D721Med (cell line): ENCODE results near the gene AGAP5.
"Not testable (repeated sequence)": the region's sequence is repeated elsewhere in the genome, so short reads cannot be mapped to it uniquely, and the experiment has no call there.

Experiments
- DNase-seq: peaks from one replicate; pipeline ENCODE4 v3.0.0; 2011; ENCODE audit warnings: low spot score; ENCODE audit not compliant: insufficient read length
- FAIRE-seq: peaks from 2 replicates; lab custom pipeline; 2011; peaks lifted over from hg19 to GRCh38; lab: Jason Lieb, UNC
- TF ChIP-seq, protein P1 (sequence below): IDR thresholded peaks from 2 replicates; pipeline ENCODE4 v1.5.1; 2012; ENCODE audit warnings: mild to moderate bottlenecking, control low read depth; ENCODE audit not compliant: insufficient read depth; ENCODE audit errors: missing control alignments

AGAP5 gene

DNA sequence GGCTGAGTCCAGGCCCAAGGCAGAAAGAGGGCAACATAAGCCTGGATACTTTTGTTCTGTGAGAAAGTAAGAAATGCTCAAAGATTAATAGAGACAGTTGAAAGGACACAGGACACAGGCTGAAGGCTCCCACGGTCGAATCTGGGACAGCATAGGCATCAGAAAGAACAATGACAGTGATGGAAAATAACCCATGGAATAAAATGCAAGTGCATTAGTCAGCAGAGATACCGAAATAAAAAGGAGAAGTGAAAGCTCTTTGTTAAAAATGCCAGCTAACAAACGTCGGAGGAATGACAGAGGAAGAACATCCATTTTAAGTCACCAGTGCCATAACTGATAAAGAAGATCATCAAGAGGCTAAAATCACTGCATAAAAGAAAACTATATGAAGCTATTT lies 19.6 kb upstream of the AGAP5 start:
- FAIRE-seq, result no peak
- DNase-seq, result no peak
- TF ChIP-seq, protein P1, sequence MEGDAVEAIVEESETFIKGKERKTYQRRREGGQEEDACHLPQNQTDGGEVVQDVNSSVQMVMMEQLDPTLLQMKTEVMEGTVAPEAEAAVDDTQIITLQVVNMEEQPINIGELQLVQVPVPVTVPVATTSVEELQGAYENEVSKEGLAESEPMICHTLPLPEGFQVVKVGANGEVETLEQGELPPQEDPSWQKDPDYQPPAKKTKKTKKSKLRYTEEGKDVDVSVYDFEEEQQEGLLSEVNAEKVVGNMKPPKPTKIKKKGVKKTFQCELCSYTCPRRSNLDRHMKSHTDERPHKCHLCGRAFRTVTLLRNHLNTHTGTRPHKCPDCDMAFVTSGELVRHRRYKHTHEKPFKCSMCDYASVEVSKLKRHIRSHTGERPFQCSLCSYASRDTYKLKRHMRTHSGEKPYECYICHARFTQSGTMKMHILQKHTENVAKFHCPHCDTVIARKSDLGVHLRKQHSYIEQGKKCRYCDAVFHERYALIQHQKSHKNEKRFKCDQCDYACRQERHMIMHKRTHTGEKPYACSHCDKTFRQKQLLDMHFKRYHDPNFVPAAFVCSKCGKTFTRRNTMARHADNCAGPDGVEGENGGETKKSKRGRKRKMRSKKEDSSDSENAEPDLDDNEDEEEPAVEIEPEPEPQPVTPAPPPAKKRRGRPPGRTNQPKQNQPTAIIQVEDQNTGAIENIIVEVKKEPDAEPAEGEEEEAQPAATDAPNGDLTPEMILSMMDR, result no peak

DNA sequence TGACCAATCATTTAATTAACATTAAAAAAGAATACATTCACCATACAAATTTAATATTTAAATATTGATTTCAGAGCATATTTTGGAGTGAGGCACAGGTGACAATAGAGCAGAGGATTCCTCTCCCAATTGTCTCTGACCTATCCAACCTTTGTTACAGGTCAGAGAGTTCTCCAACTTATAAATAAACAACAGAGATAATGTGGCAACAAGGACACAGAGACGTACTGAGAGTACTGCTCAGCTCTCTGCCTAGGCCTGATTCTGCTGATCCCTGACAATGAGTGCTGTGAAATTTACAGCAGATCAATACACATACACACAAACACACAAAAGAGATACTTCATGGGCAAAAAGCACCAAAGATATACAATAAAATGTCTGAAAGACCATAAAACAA lies 18.3 kb upstream of the AGAP5 start:
- FAIRE-seq, result no peak
- no peak for DNase-seq
- TF ChIP-seq, protein P1, result no peak

DNA sequence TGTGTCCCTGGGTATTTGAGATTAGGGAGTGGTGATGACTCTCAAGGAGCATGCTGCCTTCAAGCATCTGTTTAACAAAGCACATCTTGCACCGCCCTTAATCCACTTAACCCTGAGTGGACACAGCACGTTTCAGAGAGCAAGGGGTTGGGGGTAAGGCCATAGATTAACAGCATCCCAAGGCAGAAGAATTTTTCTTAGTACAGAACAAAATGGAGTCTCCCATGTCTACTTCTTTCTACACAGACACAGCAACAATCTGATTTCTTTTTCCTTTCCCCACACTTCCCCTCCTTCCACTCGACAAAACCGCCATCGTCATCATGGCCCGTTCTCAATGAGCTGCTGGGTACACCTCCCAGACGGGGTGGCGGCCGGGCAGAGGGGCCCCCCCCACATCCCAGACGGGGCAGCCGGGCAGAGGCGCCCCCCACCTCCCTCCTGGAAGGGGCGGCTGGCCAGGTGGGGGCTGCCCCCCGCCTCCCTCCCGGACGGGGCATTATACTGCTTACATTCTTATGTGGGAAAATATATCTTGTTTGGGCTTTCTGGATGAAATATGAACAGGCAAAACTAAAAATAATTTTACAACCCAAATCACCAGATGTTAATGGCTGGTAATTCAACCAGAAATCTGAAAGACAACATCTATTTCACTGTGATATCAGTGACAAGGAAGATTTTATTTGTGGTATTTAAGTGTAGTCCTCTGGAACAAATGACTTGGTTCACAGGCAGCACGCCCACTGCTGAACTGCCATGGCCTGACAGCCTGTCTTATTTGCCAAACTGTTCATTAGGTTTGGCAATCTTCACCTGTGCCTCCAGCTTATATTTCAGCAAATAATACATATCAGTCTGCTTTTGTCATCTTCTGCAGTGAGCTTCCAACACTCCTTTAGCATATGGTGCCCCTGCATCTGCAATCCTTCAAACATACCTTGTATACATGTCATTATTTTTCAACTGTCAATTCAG lies 17.6 kb upstream of the AGAP5 start:
- not testable (repeated sequence) for FAIRE-seq, DNase-seq

DNA sequence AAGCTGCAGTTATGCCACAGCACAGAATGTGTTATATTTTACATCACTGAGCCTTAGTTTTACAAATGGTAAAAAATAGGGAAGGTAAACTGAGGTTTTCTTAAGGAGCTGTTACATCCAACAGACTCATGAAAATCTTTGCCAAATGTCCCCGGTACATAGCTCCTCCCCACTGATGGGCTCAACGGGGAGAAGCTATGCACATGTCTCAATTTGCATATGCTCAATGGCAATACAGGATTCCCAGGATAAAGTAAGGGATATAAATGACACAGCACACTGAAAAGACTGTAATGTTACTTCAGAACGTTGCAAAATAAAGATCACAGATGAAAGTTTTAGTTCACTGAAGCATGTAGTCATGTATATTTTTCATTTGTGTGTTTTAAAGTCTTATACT lies 16.6 kb upstream of the AGAP5 start:
- not testable (repeated sequence) for DNase-seq, FAIRE-seq

DNA sequence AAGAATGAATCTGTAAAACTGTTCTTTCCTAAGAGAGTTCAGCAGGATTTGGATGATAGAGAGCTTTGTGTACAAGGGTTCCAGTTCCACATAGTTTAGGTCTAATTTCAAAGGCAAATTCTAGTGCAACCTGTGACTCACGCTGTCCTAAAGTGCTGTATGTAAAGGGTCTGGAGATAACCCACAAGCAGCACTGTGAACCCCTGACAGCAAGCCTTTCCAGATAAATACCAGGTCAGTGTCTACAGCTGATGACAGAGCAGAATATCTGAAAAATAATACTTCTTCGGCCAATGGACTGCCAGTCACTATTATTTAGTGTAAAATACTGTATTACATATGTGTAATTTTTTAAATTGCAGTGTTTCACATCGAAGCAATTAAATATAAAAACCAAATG lies 16.0 kb upstream of the AGAP5 start:
- not testable (repeated sequence) for FAIRE-seq

DNA sequence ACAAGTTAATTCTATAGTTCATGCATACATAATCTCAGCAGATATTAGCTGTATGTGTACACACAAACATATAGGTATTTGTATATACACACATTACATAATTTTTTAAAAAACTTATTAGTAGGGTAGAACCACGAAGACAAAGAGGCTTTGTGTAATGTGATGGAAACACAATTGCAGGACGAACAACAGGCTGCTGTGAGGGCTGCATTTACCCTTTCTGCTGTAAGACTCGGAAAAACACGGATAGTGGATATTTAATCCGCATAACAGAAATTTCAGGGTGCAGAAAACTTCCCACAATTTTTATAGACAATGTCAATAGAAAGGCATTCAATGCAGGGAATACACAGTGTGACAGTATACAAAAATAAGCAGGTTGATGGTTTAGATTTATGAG lies 13.8 kb upstream of the AGAP5 start:
- DNase-seq, FAIRE-seq: not testable (repeated sequence)

More for the DNA sequence above, 16.0 kb upstream of the AGAP5 start:
- DNase-seq, result not testable (repeated sequence)

DNA sequence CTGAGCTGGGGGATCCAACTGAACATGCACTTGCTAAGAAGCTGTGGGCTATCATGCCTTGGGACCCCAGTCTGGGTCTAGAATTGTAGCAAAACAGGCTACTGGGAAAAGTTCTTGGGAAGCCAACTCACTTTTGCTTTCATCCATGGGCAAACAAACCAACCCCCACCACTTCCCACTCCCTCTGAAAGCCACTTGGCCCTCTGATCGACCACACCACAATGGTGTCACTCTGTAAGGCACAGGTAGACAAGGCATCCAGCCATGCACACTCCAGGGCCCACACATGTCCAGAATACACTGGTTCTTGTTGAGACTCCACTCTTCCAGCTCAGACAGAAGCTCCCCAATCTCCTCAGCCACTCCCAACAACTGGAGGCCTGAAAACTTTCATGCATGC lies 10.2 kb upstream of the AGAP5 start:
- not testable (repeated sequence) for FAIRE-seq, DNase-seq

DNA sequence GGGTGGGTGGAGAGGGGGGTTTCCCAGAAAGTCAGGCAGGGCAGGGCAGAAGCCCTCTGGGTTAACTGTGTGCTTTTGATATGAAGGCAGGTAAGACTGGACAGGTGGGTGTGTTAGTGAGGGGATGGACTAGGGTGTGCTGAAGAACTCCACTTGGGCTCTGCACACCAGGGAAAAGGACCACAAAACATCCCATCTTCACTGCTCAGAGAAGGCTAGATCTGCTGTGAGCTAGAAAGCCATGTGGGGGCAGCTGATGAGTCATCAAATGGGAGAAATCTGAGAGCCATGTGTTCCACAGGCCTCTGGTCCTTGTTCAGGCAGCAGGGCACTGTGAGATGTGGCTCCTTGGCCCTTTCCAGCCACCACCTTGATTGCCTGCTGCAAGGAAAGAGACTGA lies 9.7 kb upstream of the AGAP5 start:
- not testable (repeated sequence) for FAIRE-seq, DNase-seq

DNA sequence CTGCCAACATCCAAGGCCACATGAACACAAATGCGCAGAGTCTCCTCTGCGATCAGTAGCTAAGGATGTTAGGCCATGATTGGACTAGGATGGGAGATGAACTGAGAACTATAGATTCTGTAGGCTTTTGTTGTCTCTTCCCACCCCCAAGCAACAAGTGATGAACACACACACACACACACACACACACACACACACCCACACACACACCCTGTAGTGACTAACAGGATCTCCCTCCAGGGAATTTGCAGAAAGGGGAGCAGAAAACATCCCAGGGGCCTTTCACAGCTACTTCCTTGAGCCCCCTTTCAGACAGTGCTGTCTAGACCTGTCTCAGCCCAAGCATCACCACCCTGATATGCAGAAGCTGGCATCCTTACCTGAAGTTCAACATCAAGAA lies 8.6 kb upstream of the AGAP5 start:
- not testable (repeated sequence) for FAIRE-seq, DNase-seq

DNA sequence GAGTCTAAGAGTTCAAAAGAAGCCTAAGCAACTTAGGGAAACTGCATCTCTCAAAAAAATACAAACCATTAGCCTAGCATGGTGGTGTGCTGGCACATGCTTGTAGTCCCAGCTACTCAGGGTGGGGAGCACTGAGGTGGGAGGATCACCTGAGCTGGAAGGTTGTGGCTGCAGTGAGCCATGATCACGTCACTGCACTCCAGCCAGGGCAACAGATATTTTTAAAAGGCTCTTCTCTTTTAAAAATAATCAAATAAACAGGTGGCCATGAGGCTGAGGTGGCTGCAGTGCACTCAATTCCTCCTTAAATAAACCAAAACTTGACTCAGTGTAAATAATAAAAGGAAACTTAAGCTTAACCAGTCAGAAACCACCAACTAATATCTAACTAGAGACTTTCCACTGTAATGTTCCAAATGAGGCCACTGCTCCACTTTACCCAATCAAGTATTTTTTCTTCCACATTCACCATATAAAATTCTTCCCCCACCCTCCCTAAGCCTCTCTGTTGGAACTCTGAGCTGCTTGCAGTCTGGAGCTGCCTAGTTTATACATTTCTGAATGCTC lies 7.7 kb upstream of the AGAP5 start:
- FAIRE-seq, DNase-seq: not testable (repeated sequence)

DNA sequence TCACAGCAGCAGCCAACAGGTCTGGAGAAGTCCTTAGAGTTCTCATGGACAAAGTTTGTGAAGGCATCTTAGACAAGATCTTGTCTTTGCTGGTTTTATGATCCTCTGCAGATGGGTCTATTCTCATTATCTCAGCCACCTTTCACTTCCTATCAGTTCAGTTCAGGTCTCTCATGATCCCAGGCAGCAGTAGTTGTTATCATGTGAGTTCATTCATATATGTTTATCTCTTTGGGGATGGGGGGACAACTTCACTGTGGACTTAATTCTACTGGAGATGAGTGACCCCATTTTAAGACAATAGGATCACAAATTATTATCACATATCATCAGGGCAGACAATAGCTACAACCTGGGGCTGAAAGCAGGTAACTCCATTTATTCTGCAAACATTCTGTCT lies 6.0 kb upstream of the AGAP5 start:
- not testable (repeated sequence) for DNase-seq, FAIRE-seq

DNA sequence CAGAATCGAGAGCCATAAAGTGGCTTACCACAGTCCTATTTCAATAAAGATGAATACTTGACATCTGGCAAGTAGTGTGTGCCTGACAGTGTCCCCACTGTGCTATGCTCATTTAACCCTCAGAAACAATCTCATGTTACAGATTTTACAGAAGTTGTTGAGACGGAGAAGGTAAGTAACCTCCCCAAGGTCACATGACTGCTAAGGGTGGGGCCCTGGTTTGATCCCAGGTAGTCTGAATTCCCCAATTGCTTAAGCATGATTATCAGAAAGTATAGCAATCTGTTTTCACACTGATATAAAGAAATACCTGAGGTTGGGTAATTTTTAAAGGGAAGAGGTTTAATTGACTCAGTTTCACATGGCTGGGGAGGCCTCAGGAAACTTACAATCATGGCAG lies 910 bp upstream of the AGAP5 start:
- not testable (repeated sequence) for FAIRE-seq, DNase-seq

DNA sequence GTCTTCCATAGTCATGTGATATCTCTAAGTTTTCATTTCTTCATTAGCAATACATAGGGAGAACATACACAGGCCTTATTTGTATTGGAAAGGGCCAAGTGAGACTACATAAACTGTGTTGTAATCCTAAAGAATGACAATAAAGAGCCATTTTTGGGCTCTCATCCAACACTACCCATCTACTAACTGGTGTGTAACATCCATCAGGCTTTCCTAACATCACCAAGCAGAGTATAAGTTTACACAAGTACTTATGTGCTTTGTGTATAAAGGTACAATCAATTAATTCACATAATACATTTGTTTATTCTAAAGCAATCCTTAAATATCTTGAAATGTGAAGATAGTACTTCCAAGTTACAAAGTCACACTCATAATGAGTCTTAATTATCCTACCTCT lies 2.6 kb downstream of the AGAP5 start:
- FAIRE-seq, DNase-seq: not testable (repeated sequence)

DNA sequence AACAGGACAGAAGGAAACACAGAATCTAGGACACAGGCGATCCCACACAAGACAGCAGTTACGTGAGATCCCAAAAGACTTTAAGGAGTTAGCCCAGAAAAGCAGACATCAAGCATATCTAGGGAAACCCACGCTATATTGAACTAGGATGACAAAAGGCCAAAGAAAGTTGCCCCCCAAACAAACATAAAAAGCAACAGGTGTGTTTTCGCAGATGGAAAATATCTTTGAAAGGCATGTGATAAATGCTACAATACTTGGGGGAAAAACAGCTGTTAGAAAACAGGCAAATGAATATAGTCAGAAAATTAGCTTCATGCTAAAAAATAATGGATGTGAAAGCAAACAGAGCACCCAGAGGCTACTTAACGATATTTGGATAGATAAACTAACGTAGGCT lies 7.2 kb downstream of the AGAP5 start:
- FAIRE-seq, DNase-seq: not testable (repeated sequence)

DNA sequence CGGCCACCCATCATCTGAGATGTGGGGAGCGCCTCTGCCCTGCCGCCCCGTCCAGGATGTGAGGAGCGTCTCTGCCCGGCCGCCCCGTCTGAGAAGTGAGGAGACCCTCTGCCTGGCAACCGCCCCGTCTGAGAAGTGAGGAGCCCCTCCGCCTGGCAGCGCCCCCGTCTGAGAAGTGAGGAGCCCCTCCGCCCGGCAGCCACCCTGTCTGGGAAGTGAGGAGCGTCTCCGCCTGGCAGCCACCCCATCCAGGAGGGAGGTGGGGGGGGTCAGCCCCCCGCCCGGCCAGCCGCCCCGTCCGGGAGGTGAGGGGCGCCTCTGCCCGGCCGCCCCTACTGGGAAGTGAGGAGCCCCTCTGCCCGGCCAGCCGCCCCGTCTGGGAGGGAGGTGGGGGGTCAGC lies 8.3 kb downstream of the AGAP5 start:
- DNase-seq, result not testable (repeated sequence)

DNA sequence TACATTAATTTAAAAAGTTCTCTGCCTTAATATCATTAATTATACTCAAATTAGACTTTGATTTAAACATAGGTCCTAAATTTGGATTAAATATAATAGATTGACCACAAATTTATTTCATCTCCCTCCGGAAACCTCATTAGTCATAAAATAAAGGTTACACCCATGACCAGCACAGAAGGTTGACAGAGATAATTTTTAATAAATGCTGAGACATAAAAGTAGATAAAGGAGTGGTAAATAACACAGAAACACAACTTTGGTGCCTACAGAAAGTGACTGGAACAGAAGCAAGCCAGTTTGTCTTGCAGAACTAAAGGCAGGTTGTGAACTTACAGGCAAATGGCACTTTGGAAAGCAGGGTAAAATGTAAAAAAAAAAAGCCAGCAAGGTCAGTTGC lies 10.3 kb downstream of the AGAP5 start:
- not testable (repeated sequence) for FAIRE-seq, DNase-seq

More for the DNA sequence above, 8.3 kb downstream of the AGAP5 start:
- FAIRE-seq, result not testable (repeated sequence)

DNA sequence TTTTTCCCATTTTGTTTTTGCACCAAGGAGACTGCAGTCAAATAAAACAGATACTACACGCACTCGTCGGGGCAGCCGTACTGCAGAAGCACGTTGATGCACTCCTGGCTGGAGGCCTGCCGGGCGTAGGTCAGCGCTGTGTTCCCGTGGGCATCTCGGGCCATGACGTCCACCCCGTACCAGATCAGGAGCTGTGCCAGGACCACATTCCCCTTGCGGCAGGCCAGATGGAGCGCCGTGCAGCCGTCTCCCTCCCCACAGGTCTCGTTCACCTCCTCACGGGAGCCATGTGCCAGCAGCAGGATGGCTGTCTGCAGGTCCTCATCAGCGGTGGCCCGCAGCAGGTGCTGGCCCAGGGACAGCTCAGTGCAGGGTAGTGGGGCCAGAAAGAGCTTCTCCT lies 23.4 kb downstream of the AGAP5 start:
- DNase-seq, FAIRE-seq: not testable (repeated sequence)

DNA sequence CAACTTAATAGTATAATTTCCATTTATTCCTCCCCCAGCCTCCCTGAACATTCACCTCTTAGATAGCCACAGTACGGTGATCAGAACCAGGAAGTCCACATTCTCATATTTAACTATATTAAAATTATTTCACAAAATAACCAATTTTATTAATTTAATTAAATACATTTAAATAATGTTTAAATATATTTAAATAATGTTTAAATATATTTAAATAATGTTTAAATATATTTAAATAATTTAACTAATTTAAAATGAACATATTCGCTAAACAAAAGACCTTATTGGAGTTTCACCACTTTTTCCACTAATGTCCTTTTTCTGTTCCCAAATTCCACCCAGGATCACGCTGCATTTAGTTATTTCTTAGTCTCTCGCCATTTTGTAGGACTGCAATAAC lies 29.5 kb downstream of the AGAP5 start:
- DNase-seq, FAIRE-seq: not testable (repeated sequence)
